ENCODE measurements around the gene BACH2. TPM values are rescaled to one million over a fixed set of nuclear protein-coding genes. Genes with fewer than 3 reads are reported as not detected.

The BACH2 gene
- total RNA-seq, 2 donors from 2014 or later = 5.2 to 5.7 TPM

GRCh38 chr6:89940225-89941027, 356.2 kb downstream of the BACH2 start:
- Histone ChIP-seq H3K36me3 (no peaks in the 10 kb centered on the region), H3K27me3 (replicated peaks; ENCODE audit: insufficient read depth) (no peaks in the 10 kb centered on the region), H3K4me3 (no peak overlapping the region), H3K27ac (peak overlapping the region; percentile 77 to 82), H3K9me3 (no peaks in the 10 kb centered on the region), H3K4me1 (replicated peaks) (peaks cover 8% of the 10 kb centered on the region)
- peak; percentile 75 for TF ChIP-seq POLR2AphosphoS5 (IDR thresholded peaks at IDR 0.05)
- TF ChIP-seq POLR2A (IDR thresholded peaks at IDR 0.05) = no peak
- peak; percentile 26 to 87 (median 74) for TF ChIP-seq CTCF (IDR thresholded peaks at IDR 0.05)
- intact Hi-C loops (cut with DNase I) = loop anchor here (1.0 to 10.0 kb wide), 3 partner anchors 354 to 539 kb away; partner anchors contain the start of gene BACH2
- peak; percentile 90 for DNase-seq (ENCODE audit: low spot score)
- WGBS = 32% methylated on average over 9 of the region's 9 CpGs

- no peak for TF ChIP-seq POLR2A (IDR thresholded peaks at IDR 0.05)
- no peak for TF ChIP-seq CTCF (IDR thresholded peaks at IDR 0.05)
- no peak for TF ChIP-seq POLR2AphosphoS5 (IDR thresholded peaks at IDR 0.05)
- Histone ChIP-seq H3K27me3 (replicated peaks; ENCODE audit: insufficient read depth) (no peaks in the 10 kb centered on the region), H3K4me3 (no peak overlapping the region), H3K9me3 (no peaks in the 10 kb centered on the region), H3K27ac (no peak overlapping the region), H3K4me1 (replicated peaks) (peaks cover 8% of the 10 kb centered on the region), H3K36me3 (no peaks in the 10 kb centered on the region)
- intact Hi-C loops (cut with DNase I) = no loop called here
- DNase-seq (ENCODE audit: low spot score) = no peak
- 94% methylated on average over 2 of the region's 2 CpGs for WGBS
These were observed 357.5 kb downstream of the BACH2 start for GRCh38 chr6:89939144-89939543.

GRCh38 chr6:89938014-89938413, 358.6 kb downstream of the BACH2 start:
- H3K27ac ChIP-seq = no peak overlapping the region
- H3K4me3 ChIP-seq = no peak overlapping the region
- H3K4me1 ChIP-seq (replicated peaks) = peaks cover 8% of the 10 kb centered on the region
- TF ChIP-seq CTCF (IDR thresholded peaks at IDR 0.05) (no peak), POLR2A (IDR thresholded peaks at IDR 0.05) (no peak), POLR2AphosphoS5 (IDR thresholded peaks at IDR 0.05) (no peak)
- no peaks in the 10 kb centered on the region for H3K9me3 ChIP-seq
- WGBS = 90% methylated on average over 12 of the region's 12 CpGs
- intact Hi-C loops (cut with DNase I) = no loop called here
- no peak for DNase-seq (ENCODE audit: low spot score)
- no peaks in the 10 kb centered on the region for H3K36me3 ChIP-seq
- H3K27me3 ChIP-seq (replicated peaks; ENCODE audit: insufficient read depth) = no peaks in the 10 kb centered on the region

GRCh38 chr6:89936177-89936576, 360.5 kb downstream of the BACH2 start:
- H3K27ac ChIP-seq = no peak overlapping the region
- WGBS = 100% methylated on average over 1 of the region's 1 CpG
- H3K9me3 ChIP-seq = no peaks in the 10 kb centered on the region
- H3K4me1 ChIP-seq (replicated peaks) = peaks cover 3% of the 10 kb centered on the region
- no peaks in the 10 kb centered on the region for H3K36me3 ChIP-seq
- DNase-seq (ENCODE audit: low spot score) = no peak
- no peaks in the 10 kb centered on the region for H3K27me3 ChIP-seq (replicated peaks; ENCODE audit: insufficient read depth)
- H3K4me3 ChIP-seq = no peak overlapping the region
- intact Hi-C loops (cut with DNase I) = no loop called here
- TF ChIP-seq CTCF (IDR thresholded peaks at IDR 0.05) (no peak), POLR2A (IDR thresholded peaks at IDR 0.05) (no peak), POLR2AphosphoS5 (IDR thresholded peaks at IDR 0.05) (no peak)
